Erythroblast (primary cell): ENCODE results near the gene BRCA2.

Experiments
- DNase-seq, 2 experiments: peaks; one replicate each; lab custom pipeline; 2025; lab: John Stamatoyannopoulos, UW
- GATA1 ChIP-seq: IDR thresholded peaks from 2 replicates; pipeline ENCODE4 v1.6.1; 2011; ENCODE audit warnings: low read depth, mild to moderate bottlenecking, control low read depth, low read length, moderate library complexity
- POLR2A ChIP-seq: IDR thresholded peaks from 2 replicates; pipeline ENCODE4 v1.6.1; 2011; ENCODE audit warnings: mild to moderate bottlenecking, low read length

BRCA2 gene

GRCh38 chr13:32446773-32447465 lies 131.6 kb downstream of the BRCA2 start:
- no peak for TF ChIP-seq POLR2A
- no peak for TF ChIP-seq GATA1
- no peak for DNase-seq

- DNase-seq = no peak
- TF ChIP-seq GATA1 (no peak), POLR2A (no peak)
Measured at GRCh38 chr13:32447894-32448623, 132.8 kb downstream of the BRCA2 start.

GRCh38 chr13:32448972-32449371 lies 133.7 kb downstream of the BRCA2 start:
- no peak for DNase-seq
- no peak for TF ChIP-seq GATA1
- TF ChIP-seq POLR2A = no peak
